SK-N-SH treated with all-trans-retinoic acid at 6 μM for 48 hours (cell line): ENCODE measurements around the gene AGBL1.

ENCODE experiments used
- ATAC-seq: fragments of 200-7000 bp; cut with Tn5 transposase; 3 replicates; pipeline ENCODE4 v1.9.1; 2020; ENCODE audit warnings: mild to moderate bottlenecking, moderate library complexity
- CREB5 ChIP-seq: fragments of 250-450 bp; sonication (Bioruptor Pico); IDR thresholded peaks from 2 replicates; pipeline ENCODE4 v1.5.1; 2020; ENCODE audit warnings: low read depth, mild to moderate bottlenecking, moderate library complexity
- CSDC2 ChIP-seq: fragments of 250-450 bp; sonication (Bioruptor Pico); IDR thresholded peaks from 2 replicates; pipeline ENCODE4 v1.5.0; 2020; ENCODE audit warnings: mild to moderate bottlenecking, moderate library complexity
- CSRNP3 ChIP-seq: fragments of 250-450 bp; sonication (Bioruptor Pico); IDR thresholded peaks from 2 replicates; pipeline ENCODE4 v1.5.1; 2021; ENCODE audit warnings: mild to moderate bottlenecking, moderate library complexity
- ESRRG ChIP-seq: fragments of 250-450 bp; sonication (Bioruptor Pico); IDR thresholded peaks from 2 replicates; pipeline ENCODE4 v1.6.1; 2021; ENCODE audit warnings: mild to moderate bottlenecking
- ISL1 ChIP-seq: fragments of 250-450 bp; sonication (Bioruptor Pico); IDR thresholded peaks from 2 replicates; pipeline ENCODE4 v2.1.2; 2022; ENCODE audit warnings: mild to moderate bottlenecking, moderate library complexity
- PATZ1 ChIP-seq: fragments of 250-450 bp; sonication (Bioruptor Pico); IDR thresholded peaks from 2 replicates; pipeline ENCODE4 v1.8.0; 2020; ENCODE audit warnings: mild to moderate bottlenecking, moderate library complexity, borderline replicate concordance
- POU6F1 ChIP-seq: fragments of 250-450 bp; sonication (Bioruptor Pico); IDR thresholded peaks from 2 replicates; pipeline ENCODE4 v1.8.0; 2021; ENCODE audit warnings: low read depth, mild to moderate bottlenecking, moderate library complexity, borderline replicate concordance
- PPARA ChIP-seq: fragments of 250-450 bp; sonication (Bioruptor Pico); IDR thresholded peaks from 2 replicates; pipeline ENCODE4 v1.5.0; 2020; ENCODE audit warnings: mild to moderate bottlenecking, borderline replicate concordance
- RARB ChIP-seq: fragments of 250-450 bp; sonication (Bioruptor Pico); IDR thresholded peaks from 2 replicates; pipeline ENCODE4 v1.8.0; 2021; ENCODE audit warnings: mild to moderate bottlenecking, moderate library complexity
- SNAI2 ChIP-seq: fragments of 250-450 bp; sonication (Bioruptor Pico); IDR thresholded peaks from 2 replicates; pipeline ENCODE4 v1.5.0; 2020; ENCODE audit warnings: mild to moderate bottlenecking, moderate library complexity
- TCF4 ChIP-seq: fragments of 250-450 bp; sonication (Bioruptor Pico); IDR thresholded peaks from 2 replicates; pipeline ENCODE4 v1.8.0; 2021; ENCODE audit warnings: mild to moderate bottlenecking, moderate library complexity, borderline replicate concordance
- TOX ChIP-seq: fragments of 250-450 bp; sonication (Bioruptor Pico); IDR thresholded peaks from 2 replicates; pipeline ENCODE4 v1.8.0; 2021; ENCODE audit warnings: mild to moderate bottlenecking, moderate library complexity, borderline replicate concordance
- TSHZ2 ChIP-seq: fragments of 250-450 bp; sonication (Bioruptor Pico); IDR thresholded peaks from 2 replicates; pipeline ENCODE4 v1.5.0; 2020; ENCODE audit warnings: mild to moderate bottlenecking, moderate library complexity
- ZC3H10 ChIP-seq: fragments of 250-450 bp; sonication (Bioruptor Pico); IDR thresholded peaks from 2 replicates; pipeline ENCODE4 v1.5.1; 2021; ENCODE audit warnings: mild to moderate bottlenecking, moderate library complexity
- ZFP3 ChIP-seq: fragments of 250-450 bp; sonication (Bioruptor Pico); IDR thresholded peaks from 2 replicates; pipeline ENCODE4 v1.5.0; 2020; ENCODE audit warnings: mild to moderate bottlenecking, moderate library complexity
- ZNF70 ChIP-seq: fragments of 450-650 bp; formaldehyde crosslinking; IDR thresholded peaks from 2 replicates; pipeline ENCODE4 v1.5.0; 2020; ENCODE audit warnings: mild to moderate bottlenecking, moderate library complexity

The AGBL1 gene

GRCh38 chr15:86164232-86164898 lies 84.7 kb downstream of the AGBL1 start:
- 0 out of 2 replicates have a peak, but pooled peaks have one; percentile 48 for TF ChIP-seq RARB (CRISPR knock-in tag)
- TF ChIP-seq PATZ1 = peak; percentile 32; the same call in 1 of the 2 replicates
- TF ChIP-seq TOX (CRISPR knock-in tag) = peak; percentile 88
- TF ChIP-seq CSDC2 (CRISPR knock-in tag) = peak; percentile 81; the same call in 1 of the 2 replicates
- TF ChIP-seq ZC3H10 (CRISPR knock-in tag) = peak; percentile 23; the same call in 1 of the 2 replicates
- no peak for TF ChIP-seq CSRNP3
- TF ChIP-seq ISL1 (CRISPR knock-in tag) = peak; percentile 95
- no peak for TF ChIP-seq ZNF70 (CRISPR knock-in tag)
- peak; percentile 58 for TF ChIP-seq CREB5
- TF ChIP-seq ZFP3 (CRISPR knock-in tag) = no peak
- ATAC-seq = peak; percentile 59

GRCh38 chr15:86165265-86166211 lies 85.9 kb downstream of the AGBL1 start:
- peak; percentile 81 for ATAC-seq

More at GRCh38 chr15:86165265-86166211, 85.9 kb downstream of the AGBL1 start:
- TF ChIP-seq TOX (CRISPR knock-in tag) (peak; percentile 82), ZC3H10 (CRISPR knock-in tag) (peak; percentile 53; the same call in 1 of the 2 replicates), TCF4 (no peak), CREB5 (peak; percentile 95), TSHZ2 (CRISPR knock-in tag) (no peak), ISL1 (CRISPR knock-in tag) (peak; percentile 99), POU6F1 (CRISPR knock-in tag) (no peak), SNAI2 (CRISPR knock-in tag) (no peak), CSDC2 (CRISPR knock-in tag) (peak; percentile 70; the same call in 1 of the 2 replicates), ESRRG (CRISPR knock-in tag) (no peak), PATZ1 (peak; percentile 50), RARB (CRISPR knock-in tag) (0 out of 2 replicates have a peak, but pooled peaks have one; percentile 20), PPARA (CRISPR knock-in tag) (no peak)
